Peyer's patch (tissue), 4 donors: Measurements from ENCODE around the gene MLLT10. TPM values are rescaled to one million over a fixed set of nuclear protein-coding genes. Genes with fewer than 3 reads are reported as not detected.
"Not testable (repeated sequence)": the region's sequence is repeated elsewhere in the genome, so short reads cannot be mapped to it uniquely, and the experiment has no call there.

Experiments used
- DNase-seq, 3 donors: peaks; one replicate each; pipeline ENCODE4 v3.0.0-alpha.2; 2017 to 2019
- H3K27ac ChIP-seq, 4 donors: fragments of 200-600 bp; sonication (generic); one replicate each; pipeline ENCODE4 v1.5.1; 2016 to 2019
- H3K27me3 ChIP-seq, 2 donors: fragments of 200-600 bp; sonication (generic); one replicate each; pipeline ENCODE4 v1.5.1; 2019
- H3K36me3 ChIP-seq, 3 donors: fragments of 200-600 bp; sonication (generic); one replicate each; pipeline ENCODE4 v1.5.1; 2016 to 2019
- H3K4me1 ChIP-seq, 4 donors: fragments of 200-600 bp; sonication (generic); one replicate each; pipeline ENCODE4 v1.5.1; 2016 to 2019
- H3K4me3 ChIP-seq, 4 donors: fragments of 200-600 bp; sonication (generic); 1 replicate in 3 of 4; 2 replicates in 1 of 4; pipeline ENCODE4 v1.5.1; 2016 to 2019; ENCODE audit warnings: mild to moderate bottlenecking in 1 of 4
- H3K9me3 ChIP-seq, 4 donors: fragments of 200-600 bp; sonication (generic); one replicate each; pipeline ENCODE4 v1.5.1; 2016 to 2019; ENCODE audit warnings: mild to moderate bottlenecking in 1 of 4
- POLR2A ChIP-seq, 2 donors: fragments of 450-650 bp; IDR thresholded peaks; one replicate each; pipeline ENCODE4 v1.5.1; 2017; ENCODE audit warnings: antibody characterized with exemption in 2 of 2, mild to moderate bottlenecking in 2 of 2, moderate library complexity in 2 of 2
- total RNA-seq, 4 donors: library from RNA; depleted of rRNA; stranded (reverse); fragments of >200 nt; gene quantifications; one replicate each; pipeline ENCODE4 v1.1.0, GENCODE V29; 2016
- TF ChIP-seq, protein P1 (sequence below), 6 experiments: fragments of 450-650 bp in 4 of 6; fragments of 200-600 bp in 2 of 6; sonication (generic) in 1 of 6; IDR thresholded peaks; one replicate each; pipeline ENCODE4 v1.5.1; 2017 to 2019; ENCODE audit warnings: antibody characterized with exemption in 6 of 6, mild to moderate bottlenecking in 3 of 6, moderate library complexity in 1 of 6

The MLLT10 gene
- total RNA-seq, 4 donors from 2014 or later, result 25.2 to 65.2 (median 40.1) TPM

- TF ChIP-seq, protein P1, sequence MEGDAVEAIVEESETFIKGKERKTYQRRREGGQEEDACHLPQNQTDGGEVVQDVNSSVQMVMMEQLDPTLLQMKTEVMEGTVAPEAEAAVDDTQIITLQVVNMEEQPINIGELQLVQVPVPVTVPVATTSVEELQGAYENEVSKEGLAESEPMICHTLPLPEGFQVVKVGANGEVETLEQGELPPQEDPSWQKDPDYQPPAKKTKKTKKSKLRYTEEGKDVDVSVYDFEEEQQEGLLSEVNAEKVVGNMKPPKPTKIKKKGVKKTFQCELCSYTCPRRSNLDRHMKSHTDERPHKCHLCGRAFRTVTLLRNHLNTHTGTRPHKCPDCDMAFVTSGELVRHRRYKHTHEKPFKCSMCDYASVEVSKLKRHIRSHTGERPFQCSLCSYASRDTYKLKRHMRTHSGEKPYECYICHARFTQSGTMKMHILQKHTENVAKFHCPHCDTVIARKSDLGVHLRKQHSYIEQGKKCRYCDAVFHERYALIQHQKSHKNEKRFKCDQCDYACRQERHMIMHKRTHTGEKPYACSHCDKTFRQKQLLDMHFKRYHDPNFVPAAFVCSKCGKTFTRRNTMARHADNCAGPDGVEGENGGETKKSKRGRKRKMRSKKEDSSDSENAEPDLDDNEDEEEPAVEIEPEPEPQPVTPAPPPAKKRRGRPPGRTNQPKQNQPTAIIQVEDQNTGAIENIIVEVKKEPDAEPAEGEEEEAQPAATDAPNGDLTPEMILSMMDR (IDR thresholded peaks at IDR 0.05), result no peak
- TF ChIP-seq POLR2A (IDR thresholded peaks at IDR 0.05), result no peak
- DNase-seq, result no peak
Observed at GRCh38 chr10:21536874-21537273, 2.8 kb downstream of the MLLT10 start.

DNA sequence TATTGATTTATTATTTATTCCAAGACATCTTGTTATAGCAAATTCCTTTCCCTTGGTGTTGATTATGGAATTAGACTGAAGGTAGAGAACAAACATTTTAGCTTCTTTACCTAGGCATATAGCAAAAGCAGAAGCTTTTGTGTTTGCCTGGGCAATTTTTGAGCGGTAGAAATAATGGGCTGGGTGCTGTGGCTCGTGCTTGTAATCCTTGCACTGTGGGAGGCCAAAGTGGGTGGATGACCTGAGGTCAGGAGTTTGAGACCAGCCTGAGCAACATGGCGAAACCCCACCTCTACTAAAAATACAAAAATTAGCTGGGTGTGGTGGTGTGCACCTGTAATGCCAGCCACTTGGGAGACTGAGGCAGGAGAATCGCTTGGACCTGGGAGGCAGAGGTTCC lies 6.7 kb downstream of the MLLT10 start:
- H3K27ac ChIP-seq, H3K9me3 ChIP-seq, DNase-seq, H3K4me3 ChIP-seq, H3K27me3 ChIP-seq, H3K4me1 ChIP-seq: not testable (repeated sequence)
- H3K36me3 ChIP-seq, result peaks cover 0 to 87% (median 0%) of the 10 kb centered on the region in 3 donors

More at GRCh38 chr10:21536874-21537273, 2.8 kb downstream of the MLLT10 start:
- Histone ChIP-seq H3K4me1 (peaks cover 3 to 26% (median 5%) of the 10 kb centered on the region in 4 donors), H3K27ac (no peak overlapping the region), H3K27me3 (no peaks in the 10 kb centered on the region), H3K36me3 (peaks cover 0 to 51% (median 0%) of the 10 kb centered on the region in 3 donors), H3K9me3 (no peaks in the 10 kb centered on the region), H3K4me3 (no peak overlapping the region)

DNA sequence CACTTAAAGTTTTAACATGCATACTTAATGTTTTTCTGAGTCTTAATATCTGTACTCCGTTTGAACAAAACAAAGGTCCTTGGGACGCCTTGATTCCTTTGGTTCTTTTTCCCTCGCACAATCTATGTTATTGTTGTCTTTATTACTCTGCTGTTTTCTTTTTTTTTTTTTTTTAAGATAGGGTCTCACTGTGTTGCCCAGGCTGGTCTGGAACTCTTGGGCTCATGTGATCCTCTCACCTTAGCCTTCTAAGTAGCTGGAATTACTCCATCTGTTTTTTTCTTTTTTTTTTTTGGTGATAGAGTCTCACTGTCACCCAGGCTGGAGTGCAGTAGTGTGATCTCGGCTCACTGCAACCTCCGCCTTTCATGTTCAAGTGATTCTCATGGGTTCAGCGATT lies 13.2 kb downstream of the MLLT10 start:
- H3K4me1 ChIP-seq, result no peaks in the 10 kb centered on the region
- peaks cover 0 to 73% (median 0%) of the 10 kb centered on the region in 3 donors for H3K36me3 ChIP-seq

DNA sequence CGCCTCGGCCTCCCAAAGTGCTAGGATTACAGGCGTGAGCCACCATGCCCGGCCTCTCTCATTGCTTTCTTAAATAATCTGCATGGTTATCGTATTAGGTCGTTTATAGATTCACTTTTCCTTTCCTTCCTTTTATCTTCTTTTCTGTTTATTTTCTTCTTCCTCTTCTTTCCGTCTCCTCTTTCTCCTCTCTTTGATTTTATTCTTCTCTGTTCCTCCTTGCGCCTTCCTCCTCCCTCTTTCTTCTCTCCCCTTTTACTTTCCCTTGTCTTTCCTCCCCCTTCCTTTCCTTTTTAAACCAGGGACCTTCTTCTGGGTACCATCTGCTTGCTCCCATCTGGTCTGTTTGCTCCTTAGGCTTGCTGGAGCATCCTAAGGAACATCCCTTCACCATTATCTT lies 18.6 kb downstream of the MLLT10 start:
- TF ChIP-seq, protein P1 (IDR thresholded peaks at IDR 0.05), result no peak
- no peak for TF ChIP-seq POLR2A (IDR thresholded peaks at IDR 0.05)
- Histone ChIP-seq H3K4me1 (no peaks in the 10 kb centered on the region), H3K4me3 (no peak overlapping the region), H3K27me3 (no peaks in the 10 kb centered on the region), H3K9me3 (no peaks in the 10 kb centered on the region), H3K27ac (no peak overlapping the region), H3K36me3 (peaks cover 0 to 77% (median 0%) of the 10 kb centered on the region in 3 donors)
- DNase-seq, result no peak

More for the DNA sequence above, 13.2 kb downstream of the MLLT10 start:
- Histone ChIP-seq H3K27ac (no peak overlapping the region), H3K4me3 (no peak overlapping the region), H3K27me3 (no peaks in the 10 kb centered on the region), H3K9me3 (no peaks in the 10 kb centered on the region)
- TF ChIP-seq, protein P1 (IDR thresholded peaks at IDR 0.05), result no peak
- TF ChIP-seq POLR2A (IDR thresholded peaks at IDR 0.05), result no peak
- no peak for DNase-seq

DNA sequence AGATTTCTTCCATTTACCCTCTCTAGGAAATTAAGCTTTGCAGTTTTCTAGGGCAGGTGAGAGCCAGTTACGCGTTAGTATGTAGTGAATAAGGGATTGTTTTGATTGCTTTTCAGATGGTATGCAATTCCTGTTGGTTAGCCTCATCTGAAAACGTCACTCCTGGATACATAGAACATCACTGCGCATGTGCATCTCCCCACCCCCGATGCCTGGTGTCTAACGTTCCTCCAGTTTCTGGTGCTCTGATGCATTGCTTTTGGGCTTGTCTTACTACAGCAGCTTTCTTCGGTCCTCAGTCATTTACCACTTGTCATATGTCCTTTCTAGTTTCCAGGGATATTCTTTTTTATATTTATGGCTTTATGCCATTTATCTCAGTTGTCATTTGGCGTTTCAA lies 22.5 kb downstream of the MLLT10 start:
- Histone ChIP-seq H3K9me3 (no peaks in the 10 kb centered on the region), H3K4me1 (no peaks in the 10 kb centered on the region), H3K27ac (no peak overlapping the region), H3K4me3 (no peak overlapping the region), H3K36me3 (peaks cover 0 to 76% (median 0%) of the 10 kb centered on the region in 3 donors), H3K27me3 (no peaks in the 10 kb centered on the region)
- no peak for TF ChIP-seq POLR2A (IDR thresholded peaks at IDR 0.05)
- TF ChIP-seq, protein P1 (IDR thresholded peaks at IDR 0.05), result no peak
- no peak for DNase-seq

- DNase-seq, result not testable (repeated sequence)
Observed at GRCh38 chr10:21558984-21559383, 25.0 kb downstream of the MLLT10 start.

More at GRCh38 chr10:21558984-21559383, 25.0 kb downstream of the MLLT10 start:
- not testable (repeated sequence) for H3K27me3 ChIP-seq, H3K4me3 ChIP-seq, H3K9me3 ChIP-seq, H3K4me1 ChIP-seq, H3K27ac ChIP-seq
- peaks cover 0 to 53% (median 0%) of the 10 kb centered on the region in 3 donors for H3K36me3 ChIP-seq
